K562 (cell line): Measurements from ENCODE around the gene RIC3. TPM values are rescaled to one million over a fixed set of nuclear protein-coding genes. Genes with fewer than 3 reads are reported as not detected.

Experiments
- ATAC-seq: fragments of 200-7000 bp; cut with Tn5 transposase; 3 replicates; pipeline ENCODE4 v1.9.1; 2020; ENCODE audit warnings: moderate library complexity
- BruUV-seq: library from RNA; stranded (reverse); fragments of 400-500 nt; replicated peaks from 2 replicates; lab custom pipeline; 2021; lab: Mats Ljungman, UMichigan
- CTCF ChIA-PET: fragments of 300-600 bp; formaldehyde crosslinking; extraction: SDS; loops from one replicate; lab custom pipeline; 2021; ENCODE audit warnings: low intra/inter-chr PET ratio; lab: Yijun Ruan, JAX
- POLR2A ChIA-PET: fragments of 300-600, 350-650 bp; sonication (Branson Sonifier 250); formaldehyde crosslinking; extraction: SDS; loops from one replicate; lab custom pipeline; 2021; ENCODE audit warnings: antibody characterized with exemption, inconsistent platforms; lab: Yijun Ruan, JAX
- DNase-seq, 4 experiments: peaks; one replicate each; pipeline versions ENCODE4 v3.0.0 to v3.0.0-alpha.2; 2011 to 2018; ENCODE audit warnings: low spot score in 3 of 4, mixed read lengths in 3 of 4; ENCODE audit errors: extremely low read depth in 1 of 4
- FAIRE-seq: peaks from 2 replicates; lab custom pipeline; 2011; peaks lifted over from hg19 to GRCh38; lab: Jason Lieb, UNC
- H2AFZ ChIP-seq: 2 replicates; pipeline ENCODE4 v1.6.0; 2011; ENCODE audit warnings: low read depth, low read length, control low read depth, inconsistent platforms
- H3K27ac ChIP-seq: fragments of 200-600 bp; 3 replicates; pipeline ENCODE4 v1.8.0; 2011; ENCODE audit warnings: low read depth, mild to moderate bottlenecking, control low read depth, inconsistent platforms, low read length, moderate library complexity, mixed read lengths; ENCODE audit errors: extremely low read depth
- H3K27me3 ChIP-seq, 2 experiments: fragments of 300-600 bp in 1 of 2; 2 replicates in 1 of 2; 3 replicates in 1 of 2; pipeline versions ENCODE4 v1.6.0 to v1.8.0; 2011; ENCODE audit warnings: inconsistent platforms in 2 of 2, low read length in 2 of 2, mild to moderate bottlenecking in 1 of 2, mixed read lengths in 1 of 2, moderate library complexity in 1 of 2; ENCODE audit not compliant: control insufficient read depth in 2 of 2, insufficient read depth in 2 of 2
- H3K36me3 ChIP-seq: fragments of 300-600 bp; 3 replicates; pipeline ENCODE4 v1.8.0; 2011; ENCODE audit warnings: mild to moderate bottlenecking, low read length, inconsistent platforms; ENCODE audit not compliant: control insufficient read depth, insufficient read depth
- H3K4me1 ChIP-seq, 2 experiments: fragments of 200-600 bp in 1 of 2; replicated peaks in 1 of 2; 2 replicates in 1 of 2; 3 replicates in 1 of 2; pipeline versions ENCODE4 v1.5.1 to v1.8.0; 2011; ENCODE audit warnings: inconsistent platforms in 2 of 2, low read length in 2 of 2, mild to moderate bottlenecking in 1 of 2, mixed read lengths in 1 of 2, moderate library complexity in 1 of 2; ENCODE audit not compliant: control insufficient read depth in 2 of 2, insufficient read depth in 2 of 2
- H3K4me2 ChIP-seq: 2 replicates; pipeline ENCODE4 v1.6.1; 2011; ENCODE audit warnings: low read length, control low read depth, inconsistent platforms, mixed read lengths; ENCODE audit not compliant: insufficient read depth
- H3K4me3 ChIP-seq: fragments of 200-600 bp; sonication (generic), shearing (Covaris generic); 2 replicates; pipeline ENCODE4 v1.5.1; 2016; ENCODE audit warnings: control low read depth, inconsistent platforms
- H3K79me2 ChIP-seq: fragments of 200-600 bp; 3 replicates; pipeline ENCODE4 v1.8.0; 2011; ENCODE audit warnings: low read length, inconsistent platforms; ENCODE audit not compliant: control insufficient read depth, insufficient read depth
- H3K9ac ChIP-seq, 2 experiments: 2 replicates each; pipeline versions ENCODE4 v1.6.0 to v1.6.1; 2011; ENCODE audit warnings: low read depth in 2 of 2, low read length in 2 of 2, control low read depth in 1 of 2, inconsistent platforms in 1 of 2, mild to moderate bottlenecking in 1 of 2, mixed read lengths in 1 of 2; ENCODE audit not compliant: insufficient read depth in 1 of 2
- H3K9me1 ChIP-seq: one replicate; pipeline ENCODE4 v1.6.0; 2011; ENCODE audit warnings: inconsistent platforms, mild to moderate bottlenecking, low read length, moderate library complexity; ENCODE audit not compliant: control insufficient read depth, insufficient read depth
- H3K9me3 ChIP-seq: replicated peaks from 2 replicates; pipeline ENCODE4 v1.5.1; 2011; ENCODE audit warnings: low read depth, low read length, inconsistent platforms; ENCODE audit not compliant: control insufficient read depth, insufficient read depth
- H4K20me1 ChIP-seq: replicated peaks from 2 replicates; pipeline ENCODE4 v1.6.1; 2011; ENCODE audit warnings: low read length, inconsistent platforms, mixed read lengths; ENCODE audit not compliant: control insufficient read depth, insufficient read depth
- CCAR2 ChIP-seq: fragments of 200-400 bp; formaldehyde crosslinking; IDR thresholded peaks from 2 replicates; pipeline ENCODE4 v1.6.1; 2017; ENCODE audit warnings: mild to moderate bottlenecking, low read depth, low read length
- CREB1 ChIP-seq, 2 experiments: sonication (generic) in 1 of 2; formaldehyde crosslinking in 1 of 2; IDR thresholded peaks; 2 replicates each; pipeline versions ENCODE4 v1.6.1 to v1.8.0; 2012 to 2022; ENCODE audit warnings: inconsistent platforms in 1 of 2, mild to moderate bottlenecking in 1 of 2, missing genetic modification reagents in 1 of 2, moderate library complexity in 1 of 2
- KDM2B ChIP-seq: fragments of 250-450 bp; sonication (Bioruptor Pico); IDR thresholded peaks from 2 replicates; pipeline ENCODE4 v1.8.0; 2021; ENCODE audit warnings: mild to moderate bottlenecking, moderate library complexity
- SREBF2 ChIP-seq: sonication (generic); formaldehyde crosslinking; IDR thresholded peaks from 2 replicates; pipeline ENCODE4 v1.4.0; 2020; ENCODE audit warnings: mild to moderate bottlenecking, missing genetic modification reagents
- SRSF7 ChIP-seq: fragments of 200-400 bp; formaldehyde crosslinking; optimal IDR thresholded peaks from 2 replicates; pipeline ENCODE3; 2017; ENCODE audit warnings: mild to moderate bottlenecking, low read depth, low read length
- TEAD4 ChIP-seq, 2 experiments: sonication (generic) in 1 of 2; formaldehyde crosslinking in 1 of 2; IDR thresholded peaks; 2 replicates each; pipeline versions ENCODE4 v1.6.1 to v1.8.0; 2012 to 2022; ENCODE audit warnings: borderline replicate concordance in 1 of 2, inconsistent platforms in 1 of 2, low read length in 1 of 2, mild to moderate bottlenecking in 1 of 2, missing genetic modification reagents in 1 of 2
- ZNF384 ChIP-seq: IDR thresholded peaks from 2 replicates; pipeline ENCODE4 v1.6.1; 2012; ENCODE audit warnings: low read depth, low read length, improper control_type of control experiment
- WGBS: fragments of 100-300 bp; shearing (Covaris generic); methylation state at CpG from one replicate; pipeline ENCODE4 v1.1.6; 2016; ENCODE audit warnings: low coverage, mixed read lengths; ENCODE audit not compliant: insufficient coverage; ENCODE audit errors: missing lambda C conversion rate; 5-methylcytosine and 5-hydroxymethylcytosine counted together
- in situ Hi-C: fragments of 300-500 bp; cut with MboI; formaldehyde crosslinking; loops from 4 replicates; pipeline ENCODE4 v1.15.0; 2018; ENCODE audit warnings: inconsistent platforms, mixed read lengths
- intact Hi-C: fragments of 100-400 bp; cut with micrococcal nuclease; formaldehyde crosslinking; loops from 2 replicates; pipeline ENCODE4 v1.14.2; 2022
- polyA plus RNA-seq, 8 experiments: library from polyadenylated mRNA; depleted of rRNA in 4 of 8; stranded (reverse) in 5 of 8; unstranded in 3 of 8; fragments of >200 nt; fragmentation: Nextera tagmentation in 2 of 8; fragmentation: Illumina TruSeq in 1 of 8; extraction: Ambion mirVana in 2 of 8; extraction: Trizol in 1 of 8; gene quantifications; 2 replicates each; pipeline versions ENCODE4 v1.2.1 to v1.2.3, GENCODE V29; 2011 to 2014; ENCODE audit warnings: inconsistent platforms in 1 of 8, missing spikeins in 1 of 8
- total RNA-seq, 7 experiments: library from RNA; depleted of rRNA in 6 of 7; stranded (reverse); fragments of >200 nt in 6 of 7; fragmentation: Illumina TruSeq in 2 of 7; extraction: Trizol in 2 of 7; gene quantifications; 2 replicates each; pipeline versions ENCODE4 v1.2.1 to v1.2.3, GENCODE V29; 2011 to 2021; ENCODE audit warnings: low replicate concordance in 1 of 7

Gene RIC3
- total and polyA plus RNA-seq, 9 of the 15 experiments (the other 6 are each of a cell fraction or from before 2014, with no cell fraction given), result 0.03 to 0.16 (median 0.05) TPM; not detected in 4

DNA sequence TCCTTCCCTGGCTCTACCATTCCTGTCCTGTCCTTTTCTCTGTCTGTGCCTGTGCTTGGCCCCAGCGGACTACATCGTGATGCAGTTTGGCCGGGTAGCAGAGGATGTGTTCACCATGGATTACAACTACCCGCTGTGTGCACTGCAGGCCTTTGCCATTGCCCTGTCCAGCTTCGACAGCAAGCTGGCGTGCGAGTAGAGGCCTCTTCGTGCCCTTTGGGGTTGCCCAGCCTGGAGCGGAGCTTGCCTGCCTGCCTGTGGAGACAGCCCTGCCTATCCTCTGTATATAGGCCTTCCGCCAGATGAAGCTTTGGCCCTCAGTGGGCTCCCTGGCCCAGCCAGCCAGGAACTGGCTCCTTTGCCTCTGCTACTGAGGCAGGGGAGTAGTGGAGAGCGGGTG, 67.4 kb downstream of the RIC3 start:
- H3K4me2 ChIP-seq, result no peak overlapping the region
- H3K4me3 ChIP-seq, result no peak overlapping the region
- no peaks in the 10 kb centered on the region for H3K4me1 ChIP-seq
- CTCF ChIA-PET, result no interaction called here
- H3K9ac ChIP-seq, result no peak overlapping the region; a peak in 1 of 4 replicates
- intact Hi-C loops, result no loop called here
- H4K20me1 ChIP-seq, result no peaks in the 10 kb centered on the region; the same call in 1 of the 2 replicates
- POLR2A ChIA-PET, result no interaction called here
- H3K9me1 ChIP-seq, result no peaks in the 10 kb centered on the region
- TF ChIP-seq SRSF7, result no peak
- no peak for TF ChIP-seq CCAR2
- no peak for TF ChIP-seq CREB1 (IDR thresholded peaks at IDR 0.05)
- no peak for TF ChIP-seq CREB1 (CRISPR knock-in tag; IDR thresholded peaks at IDR 0.05)
- no peak for TF ChIP-seq KDM2B (CRISPR knock-in tag)
- TF ChIP-seq SREBF2 (CRISPR knock-in tag), result no peak
- TF ChIP-seq TEAD4 (IDR thresholded peaks at IDR 0.05; ENCODE audit: low read length), result no peak
- TF ChIP-seq TEAD4 (CRISPR knock-in tag; IDR thresholded peaks at IDR 0.05; ENCODE audit: borderline replicate concordance), result no peak
- TF ChIP-seq ZNF384, result no peak
- no TSS peak for BruUV-seq
- DNase-seq, result no peak
- 3% methylated on average over 11 of the region's 11 CpGs for WGBS
- peaks cover 0 to 40% of the 10 kb centered on the region in 2 experiments; a peak in 3 of 5 replicates for H3K27me3 ChIP-seq
- in situ Hi-C loops, result no loop called here
- H3K36me3 ChIP-seq, result no peaks in the 10 kb centered on the region
- no peaks in the 10 kb centered on the region for H3K9me3 ChIP-seq
- FAIRE-seq, result no peak
- H2AFZ ChIP-seq, result no peak overlapping the region
- no peak overlapping the region for H3K27ac ChIP-seq
- no peak for ATAC-seq
- H3K79me2 ChIP-seq, result no peaks in the 10 kb centered on the region
